Muscle layer of duodenum (tissue), 2 donors: Measurements from ENCODE around the gene ROBO1.

Experiments used
- H3K27ac ChIP-seq: one replicate; pipeline ENCODE4 v1.7.0; 2013; ENCODE audit warnings: mild to moderate bottlenecking, low read length
- H3K27me3 ChIP-seq: one replicate; pipeline ENCODE4 v1.7.0; 2013; ENCODE audit warnings: low read depth, mild to moderate bottlenecking, control low read depth, low read length
- H3K36me3 ChIP-seq, 2 donors: one replicate each; pipeline ENCODE4 v1.7.0; 2013; ENCODE audit warnings: low read length in 2 of 2, control low read depth in 1 of 2, mild to moderate bottlenecking in 1 of 2; ENCODE audit not compliant: insufficient read depth in 2 of 2, control insufficient read depth in 1 of 2
- H3K4me1 ChIP-seq, 2 donors: one replicate each; pipeline ENCODE4 v1.7.0; 2013; ENCODE audit warnings: low read length in 2 of 2, mild to moderate bottlenecking in 2 of 2, control low read depth in 1 of 2, moderate library complexity in 1 of 2; ENCODE audit not compliant: insufficient read depth in 2 of 2, control insufficient read depth in 1 of 2
- H3K4me3 ChIP-seq, 2 donors: one replicate each; pipeline ENCODE4 v1.7.0; 2013; ENCODE audit warnings: low read length in 2 of 2, low read depth in 1 of 2, mild to moderate bottlenecking in 1 of 2
- H3K9me3 ChIP-seq, 2 donors: one replicate each; pipeline ENCODE4 v1.7.0; 2013; ENCODE audit warnings: low read length in 2 of 2, control low read depth in 1 of 2, mild to moderate bottlenecking in 1 of 2; ENCODE audit not compliant: control insufficient read depth in 1 of 2
- donor health status: healthy.

Gene ROBO1

DNA sequence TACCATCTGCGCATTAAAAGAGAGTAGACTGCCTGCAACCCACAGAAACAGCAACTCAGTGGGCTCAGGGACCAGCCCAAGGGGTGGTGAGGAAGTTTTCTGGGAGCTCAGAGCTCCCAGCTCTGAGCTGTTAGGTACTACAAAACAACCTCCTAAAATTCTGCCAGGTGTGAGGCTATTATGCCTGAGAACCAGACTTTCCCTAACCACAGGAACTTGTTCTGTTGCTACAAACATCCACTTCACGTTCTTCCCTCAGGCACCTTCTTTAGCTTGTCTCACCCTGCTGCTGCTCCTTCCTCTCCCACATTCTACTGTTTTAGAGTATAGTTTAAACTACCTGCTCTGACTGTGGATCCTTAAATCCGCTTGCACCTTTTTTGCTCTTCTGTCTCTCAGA is 399.4 kb downstream of the ROBO1 start:
- H3K4me3 ChIP-seq = no peak overlapping the region
- no peaks in the 10 kb centered on the region for H3K4me1 ChIP-seq
- H3K27me3 ChIP-seq = no peaks in the 10 kb centered on the region
- H3K9me3 ChIP-seq = no peaks in the 10 kb centered on the region
- no peaks in the 10 kb centered on the region for H3K36me3 ChIP-seq
- no peak overlapping the region for H3K27ac ChIP-seq

DNA sequence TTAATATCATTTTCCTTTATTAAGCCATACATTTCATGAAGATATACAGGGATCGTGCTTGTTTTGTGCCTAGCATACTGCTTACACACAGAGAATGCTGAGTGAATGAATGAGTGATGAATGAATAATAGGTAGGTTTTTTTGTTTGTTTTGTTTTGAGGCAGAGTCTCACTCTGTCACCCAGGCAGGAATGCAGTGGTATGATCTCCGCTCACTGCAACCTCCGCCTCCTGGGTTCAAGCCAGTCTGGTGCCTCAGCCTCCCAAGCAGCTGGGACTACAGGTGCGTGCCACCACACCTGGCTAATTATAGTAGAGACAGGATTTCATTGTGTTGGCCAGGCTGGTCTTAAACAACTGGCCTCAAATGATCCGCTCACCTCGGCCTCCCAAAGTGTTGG is 400.0 kb downstream of the ROBO1 start:
- no peaks in the 10 kb centered on the region for H3K27me3 ChIP-seq
- H3K36me3 ChIP-seq = no peaks in the 10 kb centered on the region
- no peaks in the 10 kb centered on the region for H3K4me1 ChIP-seq
- H3K27ac ChIP-seq = no peak overlapping the region
- H3K9me3 ChIP-seq = no peaks in the 10 kb centered on the region
- H3K4me3 ChIP-seq = no peak overlapping the region

- H3K4me1 ChIP-seq = no peaks in the 10 kb centered on the region
- H3K27ac ChIP-seq = no peak overlapping the region
- H3K27me3 ChIP-seq = no peaks in the 10 kb centered on the region
- no peak overlapping the region for H3K4me3 ChIP-seq
- H3K36me3 ChIP-seq = no peaks in the 10 kb centered on the region
- no peaks in the 10 kb centered on the region for H3K9me3 ChIP-seq
These were observed 400.7 kb downstream of the ROBO1 start for GRCh38 chr3:79367066-79367465.

DNA sequence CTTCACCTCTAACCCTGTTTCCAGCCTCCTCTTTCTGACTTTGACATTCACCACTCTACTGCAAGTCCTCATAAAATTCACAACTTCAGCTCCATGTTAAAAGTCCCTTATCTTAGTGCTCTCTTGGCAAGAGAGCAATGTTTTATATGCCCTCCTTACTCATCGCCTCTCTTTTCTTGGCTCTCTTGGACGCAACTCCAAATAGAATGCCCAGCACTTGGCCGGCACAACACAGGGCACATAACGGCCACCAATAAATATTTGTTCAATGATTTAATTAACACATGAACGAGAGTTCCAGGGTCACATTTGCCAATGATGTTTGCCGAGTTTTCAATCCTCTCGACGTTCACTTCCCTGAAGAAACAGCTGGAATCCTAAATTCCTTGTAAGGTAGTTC is 401.4 kb downstream of the ROBO1 start:
- Histone ChIP-seq H3K36me3 (no peaks in the 10 kb centered on the region), H3K27me3 (no peaks in the 10 kb centered on the region), H3K4me3 (no peak overlapping the region), H3K4me1 (no peaks in the 10 kb centered on the region), H3K27ac (no peak overlapping the region), H3K9me3 (no peaks in the 10 kb centered on the region)

DNA sequence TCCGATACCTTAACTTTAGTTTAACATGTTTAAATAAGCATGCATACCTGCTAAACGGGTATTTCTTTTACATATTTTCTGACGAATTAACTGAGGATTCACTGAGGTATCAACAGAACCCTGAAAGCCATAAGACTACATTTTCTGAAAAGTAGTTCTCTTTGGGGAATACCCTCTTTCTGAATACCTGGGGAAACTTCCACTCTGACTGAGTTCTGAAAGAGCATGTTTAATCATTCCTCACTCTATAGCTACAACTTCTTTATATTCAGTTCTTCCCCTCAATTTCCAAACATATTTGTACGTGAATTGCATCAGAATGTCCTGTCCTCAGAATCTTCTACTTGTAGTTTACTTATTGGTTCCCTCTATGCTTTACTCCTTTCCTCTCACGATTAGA is 403.0 kb downstream of the ROBO1 start:
- H3K4me3 ChIP-seq = no peak overlapping the region
- no peaks in the 10 kb centered on the region for H3K9me3 ChIP-seq
- peaks cover 0 to under 1% of the 10 kb centered on the region in 2 donors for H3K4me1 ChIP-seq
- H3K36me3 ChIP-seq = no peaks in the 10 kb centered on the region
- no peaks in the 10 kb centered on the region for H3K27me3 ChIP-seq
- H3K27ac ChIP-seq = no peak overlapping the region

- H3K36me3 ChIP-seq = no peaks in the 10 kb centered on the region
- no peaks in the 10 kb centered on the region for H3K9me3 ChIP-seq
- no peak overlapping the region for H3K4me3 ChIP-seq
- H3K27ac ChIP-seq = no peak overlapping the region
- peaks cover 0 to 5% of the 10 kb centered on the region in 2 donors for H3K4me1 ChIP-seq
- no peaks in the 10 kb centered on the region for H3K27me3 ChIP-seq
These were observed 405.1 kb downstream of the ROBO1 start for GRCh38 chr3:79362571-79363270.

- H3K9me3 ChIP-seq = no peaks in the 10 kb centered on the region
- no peaks in the 10 kb centered on the region for H3K36me3 ChIP-seq
- no peak overlapping the region for H3K27ac ChIP-seq
- H3K27me3 ChIP-seq = no peaks in the 10 kb centered on the region
- no peak overlapping the region for H3K4me3 ChIP-seq
- H3K4me1 ChIP-seq = peaks cover 0 to 5% of the 10 kb centered on the region in 2 donors
These were observed 405.9 kb downstream of the ROBO1 start for GRCh38 chr3:79361748-79362378.

DNA sequence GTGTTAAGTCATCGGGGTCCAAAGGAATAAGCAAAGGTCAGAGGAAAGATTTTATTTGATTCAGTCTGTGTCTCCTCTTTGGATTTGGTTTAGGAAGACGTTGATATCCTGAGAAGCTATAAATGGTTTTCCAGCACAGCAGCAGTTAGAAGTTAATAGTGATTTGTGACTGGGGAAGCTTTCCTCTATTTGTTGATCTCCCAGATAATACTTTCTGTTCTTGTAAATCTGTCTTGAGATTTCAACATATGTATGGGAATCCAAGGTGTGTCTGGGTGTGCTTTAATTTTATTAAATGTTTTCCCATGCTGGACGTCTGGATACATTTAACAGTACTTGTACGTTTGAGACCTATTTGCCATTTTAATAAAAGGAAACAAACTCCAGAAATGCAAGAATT is 409.5 kb downstream of the ROBO1 start:
- H3K27me3 ChIP-seq = no peaks in the 10 kb centered on the region
- no peaks in the 10 kb centered on the region for H3K9me3 ChIP-seq
- H3K36me3 ChIP-seq = no peaks in the 10 kb centered on the region
- peaks cover 0 to 5% of the 10 kb centered on the region in 2 donors for H3K4me1 ChIP-seq
- no peak overlapping the region for H3K27ac ChIP-seq
- H3K4me3 ChIP-seq = no peak overlapping the region

DNA sequence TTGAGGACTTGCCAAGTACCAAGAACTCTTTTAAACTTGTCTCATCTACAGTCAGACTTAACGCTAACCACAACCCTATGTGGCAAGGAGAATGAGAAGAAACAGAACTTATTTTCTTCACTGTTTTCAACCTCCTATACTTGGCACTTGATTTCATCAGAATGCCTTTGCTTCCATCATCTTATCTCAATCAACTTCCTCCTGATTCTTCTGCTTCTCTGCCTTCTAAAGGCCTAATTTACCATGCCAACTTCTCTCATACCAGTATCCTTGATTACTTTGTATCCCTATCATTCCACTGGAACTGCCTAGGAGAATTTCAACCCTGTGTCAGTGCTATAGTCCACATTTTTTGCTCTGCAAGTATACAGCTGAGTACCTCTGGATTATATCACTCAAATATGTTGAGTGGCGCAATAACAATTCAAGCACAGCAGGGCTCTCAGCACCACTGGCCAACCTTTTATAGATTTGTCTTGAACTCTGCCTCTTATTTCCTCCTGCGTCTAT is 413.6 kb downstream of the ROBO1 start:
- Histone ChIP-seq H3K27me3 (no peaks in the 10 kb centered on the region), H3K4me1 (no peaks in the 10 kb centered on the region), H3K36me3 (no peaks in the 10 kb centered on the region), H3K9me3 (no peaks in the 10 kb centered on the region), H3K4me3 (no peak overlapping the region), H3K27ac (no peak overlapping the region)

DNA sequence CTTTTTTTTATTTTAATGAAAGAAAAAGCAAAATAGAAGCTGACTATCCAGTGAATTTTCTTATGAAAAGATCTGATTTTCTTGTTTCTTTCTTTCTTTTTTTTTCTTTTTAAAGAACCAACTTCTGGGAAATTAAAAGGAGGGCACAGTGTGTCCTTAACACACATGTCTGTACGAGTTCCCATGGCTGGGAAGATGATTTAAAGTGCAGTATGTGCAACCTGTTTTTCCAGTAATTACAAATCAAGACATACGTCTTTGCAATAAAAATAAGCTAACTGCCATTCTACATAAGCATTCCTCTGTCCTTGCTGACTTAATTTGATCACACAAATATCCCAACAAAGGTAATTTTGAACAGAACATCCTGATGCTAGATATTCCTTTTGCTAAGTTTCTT is 416.1 kb downstream of the ROBO1 start:
- Histone ChIP-seq H3K36me3 (no peaks in the 10 kb centered on the region), H3K4me1 (no peaks in the 10 kb centered on the region), H3K4me3 (no peak overlapping the region), H3K27ac (no peak overlapping the region), H3K27me3 (no peaks in the 10 kb centered on the region), H3K9me3 (no peaks in the 10 kb centered on the region)

DNA sequence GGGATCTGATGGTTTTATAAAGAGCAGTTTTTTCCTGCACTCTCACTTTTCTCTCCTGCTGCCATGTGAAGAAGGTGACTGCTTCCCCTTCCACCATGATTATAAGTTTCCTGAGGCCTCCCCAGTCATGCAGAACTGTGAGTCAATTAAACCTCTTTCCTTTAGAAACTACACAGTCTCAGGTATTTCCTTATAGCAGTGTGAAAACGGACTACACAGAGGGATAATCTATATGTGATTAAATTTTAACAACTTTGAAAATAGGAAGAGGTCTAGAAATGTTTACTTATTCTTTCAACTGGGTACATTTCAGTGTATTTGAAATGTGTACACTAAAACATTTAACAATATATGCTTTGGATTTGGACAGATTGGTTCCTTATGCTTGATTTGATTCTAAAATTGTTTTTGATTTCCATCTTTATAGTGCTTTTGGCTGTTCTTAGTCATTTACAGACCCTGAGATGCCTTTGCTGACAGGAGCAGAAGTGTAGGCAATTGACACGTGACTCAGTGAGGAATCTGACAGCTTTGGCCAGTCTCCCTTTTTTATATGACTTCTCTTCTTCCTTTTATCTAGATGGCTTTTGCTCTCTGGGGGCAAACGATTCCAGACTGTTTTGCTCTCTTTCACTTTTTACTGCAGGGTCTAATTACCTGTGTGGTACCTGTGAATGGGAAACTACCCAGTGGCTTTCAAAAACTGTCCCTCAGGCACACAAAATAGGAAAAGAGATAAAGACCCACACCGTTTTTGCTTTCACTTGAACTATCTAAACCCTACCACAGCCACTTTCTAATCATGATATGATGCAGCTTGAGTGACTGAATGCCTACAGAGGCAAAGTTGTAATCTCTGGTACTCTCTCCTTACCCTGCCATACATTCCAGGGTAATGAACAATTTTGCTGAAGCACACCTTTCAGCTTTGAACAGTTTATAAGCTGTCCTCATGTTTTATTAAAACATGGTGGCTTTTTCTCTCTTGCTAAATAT is 422.6 kb downstream of the ROBO1 start:
- Histone ChIP-seq H3K36me3 (no peaks in the 10 kb centered on the region), H3K4me3 (no peak overlapping the region), H3K9me3 (no peaks in the 10 kb centered on the region), H3K4me1 (no peaks in the 10 kb centered on the region), H3K27me3 (no peaks in the 10 kb centered on the region), H3K27ac (no peak overlapping the region)
